Liver (tissue), 9 donors: Measurements from ENCODE around the gene MLLT6. TPM values are rescaled to one million over a fixed set of nuclear protein-coding genes. Genes with fewer than 3 reads are reported as not detected.

Experiments
- DNase-seq: peaks from one replicate; pipeline ENCODE4 v3.0.0-alpha.2; 2017; ENCODE audit warnings: low spot score
- H3K27ac ChIP-seq, 2 donors: one replicate each; pipeline ENCODE4 v1.7.0; 2013; ENCODE audit warnings: inconsistent platforms in 2 of 2, low read length in 2 of 2, control low read depth in 1 of 2, low read depth in 1 of 2, mild to moderate bottlenecking in 1 of 2
- H3K27me3 ChIP-seq, 4 donors: one replicate each; pipeline versions ENCODE4 v1.6.1 to v1.7.0; 2013; ENCODE audit warnings: low read length in 3 of 4, inconsistent platforms in 1 of 4, mild to moderate bottlenecking in 1 of 4, moderate library complexity in 1 of 4; ENCODE audit not compliant: control insufficient read depth in 4 of 4, insufficient read depth in 4 of 4
- H3K36me3 ChIP-seq, 4 donors: one replicate each; pipeline versions ENCODE4 v1.6.1 to v1.7.0; 2013; ENCODE audit warnings: low read length in 3 of 4, mild to moderate bottlenecking in 3 of 4, low read depth in 1 of 4, moderate library complexity in 1 of 4; ENCODE audit not compliant: control insufficient read depth in 4 of 4, insufficient read depth in 3 of 4
- H3K4me1 ChIP-seq, 4 donors: one replicate each; pipeline versions ENCODE4 v1.6.1 to v1.7.0; 2013; ENCODE audit warnings: low read length in 3 of 4, mild to moderate bottlenecking in 3 of 4, moderate library complexity in 1 of 4; ENCODE audit not compliant: control insufficient read depth in 4 of 4, insufficient read depth in 4 of 4
- H3K4me3 ChIP-seq, 3 donors: one replicate each; pipeline versions ENCODE4 v1.6.1 to v1.7.0; 2013; ENCODE audit warnings: low read length in 3 of 3, control low read depth in 1 of 3, low read depth in 1 of 3, mild to moderate bottlenecking in 1 of 3
- H3K9ac ChIP-seq, 2 donors: one replicate each; pipeline ENCODE4 v1.7.0; 2013; ENCODE audit warnings: low read length in 2 of 2, mild to moderate bottlenecking in 2 of 2, moderate library complexity in 2 of 2, control low read depth in 1 of 2, low read depth in 1 of 2
- H3K9me3 ChIP-seq, 4 donors: one replicate each; pipeline versions ENCODE4 v1.6.1 to v1.7.0; 2013; ENCODE audit warnings: low read length in 3 of 4; ENCODE audit not compliant: control insufficient read depth in 4 of 4
- EGR1 ChIP-seq, 2 donors: IDR thresholded peaks; 2 replicates each; pipeline ENCODE4 v1.6.1; 2016 to 2018; ENCODE audit warnings: antibody characterized with exemption in 2 of 2, low read depth in 2 of 2
- FOXA1 ChIP-seq: IDR thresholded peaks from 2 replicates; pipeline ENCODE4 v1.6.1; 2016; ENCODE audit warnings: antibody characterized with exemption
- FOXA2 ChIP-seq: IDR thresholded peaks from 2 replicates; pipeline ENCODE4 v1.6.1; 2016; ENCODE audit warnings: antibody characterized with exemption
- GABPA ChIP-seq, 2 donors: IDR thresholded peaks in 1 of 2; conservative IDR thresholded peaks in 1 of 2; 2 replicates each; pipeline ENCODE4 v1.6.1; 2016; ENCODE audit warnings: antibody characterized with exemption in 2 of 2, mild to moderate bottlenecking in 1 of 2, moderate library complexity in 1 of 2
- HNF4G ChIP-seq: IDR thresholded peaks from 2 replicates; pipeline ENCODE4 v1.6.1; 2016; ENCODE audit warnings: antibody characterized with exemption
- JUND ChIP-seq, 2 donors: IDR thresholded peaks; 2 replicates each; pipeline ENCODE4 v1.6.1; 2016; ENCODE audit warnings: antibody characterized with exemption in 2 of 2
- NR2F2 ChIP-seq: IDR thresholded peaks from 2 replicates; pipeline ENCODE4 v1.6.1; 2016; ENCODE audit warnings: antibody characterized with exemption
- RAD21 ChIP-seq, 2 donors: IDR thresholded peaks; 2 replicates each; pipeline ENCODE4 v1.6.1; 2016; ENCODE audit warnings: antibody characterized with exemption in 2 of 2, mild to moderate bottlenecking in 2 of 2
- RXRA ChIP-seq, 2 donors: IDR thresholded peaks; 2 replicates each; pipeline ENCODE4 v1.6.1; 2017 to 2018; ENCODE audit warnings: antibody characterized with exemption in 2 of 2, mild to moderate bottlenecking in 1 of 2
- SP1 ChIP-seq: IDR thresholded peaks from 2 replicates; pipeline ENCODE4 v1.6.1; 2018; ENCODE audit warnings: antibody characterized with exemption, mild to moderate bottlenecking
- TAF1 ChIP-seq: conservative IDR thresholded peaks from 2 replicates; pipeline ENCODE4 v1.6.1; 2016; ENCODE audit warnings: antibody characterized with exemption, mild to moderate bottlenecking
- YY1 ChIP-seq: IDR thresholded peaks from 2 replicates; pipeline ENCODE4 v1.6.1; 2016; ENCODE audit warnings: antibody characterized with exemption, mild to moderate bottlenecking
- ZBTB33 ChIP-seq: IDR thresholded peaks from 2 replicates; pipeline ENCODE4 v1.6.1; 2016; ENCODE audit warnings: antibody characterized with exemption
- WGBS: extraction: QIAGEN DNeasy Blood & Tissue Kit; methylation state at CpG from one replicate; pipeline ENCODE4 v1.1.7; 2013; 5-methylcytosine and 5-hydroxymethylcytosine counted together
- polyA plus RNA-seq, 2 donors: library from polyadenylated mRNA; stranded (reverse) in 1 of 2; unstranded in 1 of 2; fragments of 200-250 nt in 1 of 2; fragments of >200 nt in 1 of 2; fragmentation: Nextera tagmentation in 1 of 2; extraction: Ambion mirVana in 1 of 2; gene quantifications; one replicate each; pipeline versions ENCODE4 v1.2.1 to v1.2.3, GENCODE V29; 2013 to 2015
- total RNA-seq, 2 donors: library from RNA; depleted of rRNA; stranded (reverse); fragments of >200 nt; gene quantifications; one replicate each; pipeline ENCODE4 v1.2.3, GENCODE V29; 2014
- TF ChIP-seq, protein P1 (sequence below): IDR thresholded peaks from 2 replicates; pipeline ENCODE4 v1.6.1; 2016; ENCODE audit warnings: antibody characterized with exemption, mild to moderate bottlenecking
- TF ChIP-seq, protein P2 (sequence below): IDR thresholded peaks from 2 replicates; pipeline ENCODE4 v1.6.1; 2016; ENCODE audit warnings: antibody characterized with exemption
- TF ChIP-seq, protein P3 (sequence below): IDR thresholded peaks from 2 replicates; pipeline ENCODE4 v1.6.1; 2016; ENCODE audit warnings: antibody characterized with exemption
- donor health status: healthy.
- donor health status: healthy.
- donor health status: healthy.
- donor health status: healthy.
- donor health status: healthy.

The MLLT6 gene
- total and polyA plus RNA-seq, 4 donors: 3.3 to 22.8 (median 8.1) TPM

DNA sequence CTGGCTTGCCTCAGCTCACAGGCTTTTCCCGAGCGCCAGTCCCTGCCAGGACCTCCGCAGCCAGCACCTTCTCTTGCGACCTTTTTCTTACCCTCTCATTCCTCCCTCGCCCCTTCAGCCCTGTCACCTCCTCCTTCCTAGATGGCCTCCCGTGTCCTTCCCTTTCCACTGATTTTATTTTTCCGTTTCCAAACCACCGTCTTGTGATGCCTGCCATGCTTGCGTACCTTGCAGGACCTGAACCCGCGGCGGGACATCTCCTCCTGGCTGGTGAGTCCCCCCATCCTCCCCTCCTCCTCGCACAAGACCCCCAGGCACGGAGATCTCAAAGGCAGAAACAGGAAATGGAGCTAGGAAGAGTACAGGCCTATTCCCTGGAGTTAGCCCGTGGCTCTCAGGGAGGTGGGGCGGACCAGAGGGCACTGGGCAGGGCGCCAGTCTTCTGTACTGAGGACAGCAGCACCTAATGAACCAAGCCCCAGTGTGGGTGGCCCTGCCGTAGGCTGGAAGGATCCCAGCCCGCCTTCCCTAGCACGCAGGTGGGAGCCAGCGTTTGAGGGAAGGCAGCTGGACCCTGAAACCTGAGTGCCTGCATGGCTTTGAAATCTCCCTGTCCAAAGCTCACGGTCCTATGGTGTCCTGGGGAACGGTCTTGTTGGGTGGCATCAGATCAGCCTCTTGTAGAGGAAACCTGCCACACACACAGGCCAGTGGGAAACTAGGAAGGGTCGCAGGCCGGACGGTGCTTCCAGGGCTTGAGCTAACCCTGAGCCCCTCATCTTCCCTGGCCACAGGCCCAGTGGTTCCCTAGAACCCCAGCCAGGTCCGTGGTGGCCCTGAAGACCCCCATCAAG lies 25.7 kb downstream of the MLLT6 start (continued):
- TF ChIP-seq GABPA (IDR thresholded peaks at IDR 0.05 in 1 of 2, conservative IDR thresholded peaks at IDR 0.05 in 1 of 2): peak in 1 of 2 donors; percentile 59
- peak; percentile 47 for TF ChIP-seq TAF1
- no peak for TF ChIP-seq FOXA1
- TF ChIP-seq SP1: peak; percentile 84
- peak; percentile 56 for TF ChIP-seq NR2F2
- peak in 1 of 2 donors; percentile 71 for TF ChIP-seq EGR1 (IDR thresholded peaks at IDR 0.05; ENCODE audit: low read depth in 2 of 2)

- TF ChIP-seq, protein P1, sequence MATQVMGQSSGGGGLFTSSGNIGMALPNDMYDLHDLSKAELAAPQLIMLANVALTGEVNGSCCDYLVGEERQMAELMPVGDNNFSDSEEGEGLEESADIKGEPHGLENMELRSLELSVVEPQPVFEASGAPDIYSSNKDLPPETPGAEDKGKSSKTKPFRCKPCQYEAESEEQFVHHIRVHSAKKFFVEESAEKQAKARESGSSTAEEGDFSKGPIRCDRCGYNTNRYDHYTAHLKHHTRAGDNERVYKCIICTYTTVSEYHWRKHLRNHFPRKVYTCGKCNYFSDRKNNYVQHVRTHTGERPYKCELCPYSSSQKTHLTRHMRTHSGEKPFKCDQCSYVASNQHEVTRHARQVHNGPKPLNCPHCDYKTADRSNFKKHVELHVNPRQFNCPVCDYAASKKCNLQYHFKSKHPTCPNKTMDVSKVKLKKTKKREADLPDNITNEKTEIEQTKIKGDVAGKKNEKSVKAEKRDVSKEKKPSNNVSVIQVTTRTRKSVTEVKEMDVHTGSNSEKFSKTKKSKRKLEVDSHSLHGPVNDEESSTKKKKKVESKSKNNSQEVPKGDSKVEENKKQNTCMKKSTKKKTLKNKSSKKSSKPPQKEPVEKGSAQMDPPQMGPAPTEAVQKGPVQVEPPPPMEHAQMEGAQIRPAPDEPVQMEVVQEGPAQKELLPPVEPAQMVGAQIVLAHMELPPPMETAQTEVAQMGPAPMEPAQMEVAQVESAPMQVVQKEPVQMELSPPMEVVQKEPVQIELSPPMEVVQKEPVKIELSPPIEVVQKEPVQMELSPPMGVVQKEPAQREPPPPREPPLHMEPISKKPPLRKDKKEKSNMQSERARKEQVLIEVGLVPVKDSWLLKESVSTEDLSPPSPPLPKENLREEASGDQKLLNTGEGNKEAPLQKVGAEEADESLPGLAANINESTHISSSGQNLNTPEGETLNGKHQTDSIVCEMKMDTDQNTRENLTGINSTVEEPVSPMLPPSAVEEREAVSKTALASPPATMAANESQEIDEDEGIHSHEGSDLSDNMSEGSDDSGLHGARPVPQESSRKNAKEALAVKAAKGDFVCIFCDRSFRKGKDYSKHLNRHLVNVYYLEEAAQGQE: no peak
- no peak for TF ChIP-seq HNF4G
- TF ChIP-seq YY1: no peak
- H3K27ac ChIP-seq: peak overlapping the region; percentile 98
- H3K9me3 ChIP-seq: no peaks in the 10 kb centered on the region
- H3K4me1 ChIP-seq: peaks cover 17 to 44% (median 33%) of the 10 kb centered on the region in 4 donors
- no peak for DNase-seq
- H3K36me3 ChIP-seq: peaks cover 0 to 2% (median under 1%) of the 10 kb centered on the region in 4 donors
- H3K4me3 ChIP-seq: peak overlapping the region; percentile 87 to 98 (median 95)
- H3K9ac ChIP-seq: peak overlapping the region; percentile 37 to 93
- WGBS: 66% methylated on average over 8 of the region's 8 CpGs
- H3K27me3 ChIP-seq: no peaks in the 10 kb centered on the region
Measured at GRCh38 chr17:38731526-38732294, 26.6 kb downstream of the MLLT6 start.

GRCh38 chr17:38732376-38733281 lies 27.6 kb downstream of the MLLT6 start:
- DNase-seq: no peak
- Histone ChIP-seq H3K36me3 (peaks cover 0 to 2% (median under 1%) of the 10 kb centered on the region in 4 donors), H3K4me1 (peaks cover 17 to 44% (median 33%) of the 10 kb centered on the region in 4 donors)
- TF ChIP-seq, protein P2, sequence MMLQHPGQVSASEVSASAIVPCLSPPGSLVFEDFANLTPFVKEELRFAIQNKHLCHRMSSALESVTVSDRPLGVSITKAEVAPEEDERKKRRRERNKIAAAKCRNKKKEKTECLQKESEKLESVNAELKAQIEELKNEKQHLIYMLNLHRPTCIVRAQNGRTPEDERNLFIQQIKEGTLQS: no peak
- TF ChIP-seq RXRA (IDR thresholded peaks at IDR 0.05) (peak; percentile 27 to 67), FOXA1 (peak; percentile 21), RAD21 (IDR thresholded peaks at IDR 0.05) (peak in 1 of 2 donors; percentile 23), GABPA (IDR thresholded peaks at IDR 0.05 in 1 of 2, conservative IDR thresholded peaks at IDR 0.05 in 1 of 2) (peak in 1 of 2 donors; percentile 12), ZBTB33 (no peak), JUND (IDR thresholded peaks at IDR 0.05) (no peak), FOXA2 (no peak), EGR1 (IDR thresholded peaks at IDR 0.05; ENCODE audit: low read depth in 2 of 2) (no peak), SP1 (peak; percentile 49), YY1 (peak; percentile 62), HNF4G (no peak)
- TF ChIP-seq, protein P3, sequence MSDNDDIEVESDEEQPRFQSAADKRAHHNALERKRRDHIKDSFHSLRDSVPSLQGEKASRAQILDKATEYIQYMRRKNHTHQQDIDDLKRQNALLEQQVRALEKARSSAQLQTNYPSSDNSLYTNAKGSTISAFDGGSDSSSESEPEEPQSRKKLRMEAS: no peak
- TF ChIP-seq, protein P1: peak; percentile 35

More at GRCh38 chr17:38732376-38733281, 27.6 kb downstream of the MLLT6 start:
- Histone ChIP-seq H3K27me3 (no peaks in the 10 kb centered on the region), H3K9ac (no peak overlapping the region), H3K27ac (peak overlapping the region in 1 of 2 donors; percentile 98), H3K9me3 (no peaks in the 10 kb centered on the region), H3K4me3 (no peak overlapping the region)
- WGBS: 54% methylated on average over 7 of the region's 7 CpGs
